Epithelial cell of proximal tubule (primary cell): ENCODE data around the gene OSBPL10. TPM values are rescaled to one million over a fixed set of nuclear protein-coding genes. Genes with fewer than 3 reads are reported as not detected.
A peak's percentile ranks its signal among the peaks of the same experiment; 100 is the strongest.

Experiments used
- DNase-seq: peaks from one replicate; pipeline ENCODE4 v3.0.0-alpha.2; 2011; ENCODE audit warnings: low read depth
- H3K4me3 ChIP-seq: 2 replicates; pipeline ENCODE4 v1.5.1; 2011; ENCODE audit warnings: low read depth, mild to moderate bottlenecking, low read length
- CTCF ChIP-seq: conservative IDR thresholded peaks from 2 replicates; pipeline ENCODE4 v1.5.1; 2012; ENCODE audit warnings: low read depth, mild to moderate bottlenecking, low read length
- total RNA-seq: library from RNA; depleted of rRNA; stranded (reverse); fragments of >200 nt; gene quantifications from 2 replicates; pipeline ENCODE4 v1.2.3, GENCODE V29; 2015

OSBPL10 gene
- total RNA-seq, 1 donor from 2014 or later: 17.5 TPM

- DNase-seq: no peak
- no peak for TF ChIP-seq CTCF
- no peak overlapping the region for H3K4me3 ChIP-seq
Measured at GRCh38 chr3:31659246-31659645, 321.8 kb downstream of the OSBPL10 start.

GRCh38 chr3:31654998-31655397 lies 326.1 kb downstream of the OSBPL10 start:
- no peak for DNase-seq
- H3K4me3 ChIP-seq: no peak overlapping the region
- no peak for TF ChIP-seq CTCF

- DNase-seq: no peak
- H3K4me3 ChIP-seq: no peak overlapping the region
- TF ChIP-seq CTCF: no peak
Measured at GRCh38 chr3:31653464-31653863, 327.6 kb downstream of the OSBPL10 start.

GRCh38 chr3:31652296-31652695 lies 328.8 kb downstream of the OSBPL10 start:
- no peak for TF ChIP-seq CTCF

GRCh38 chr3:31648286-31648968 lies 332.6 kb downstream of the OSBPL10 start:
- H3K4me3 ChIP-seq: no peak overlapping the region
- DNase-seq: no peak
- no peak for TF ChIP-seq CTCF

More at GRCh38 chr3:31652296-31652695, 328.8 kb downstream of the OSBPL10 start:
- no peak overlapping the region for H3K4me3 ChIP-seq
- no peak for DNase-seq

GRCh38 chr3:31645256-31645655 lies 335.8 kb downstream of the OSBPL10 start:
- TF ChIP-seq CTCF: no peak
- no peak for DNase-seq
- H3K4me3 ChIP-seq: no peak overlapping the region

- no peak overlapping the region for H3K4me3 ChIP-seq
- TF ChIP-seq CTCF: peak; percentile 10
- no peak for DNase-seq
Measured at GRCh38 chr3:31639828-31640227, 341.2 kb downstream of the OSBPL10 start.
